ENCODE results near the gene RNLS. TPM values are rescaled to one million over a fixed set of nuclear protein-coding genes. Genes with fewer than 3 reads are reported as not detected.

RNLS gene
- total RNA-seq (2014; rRNA removed; shearing (Covaris generic)) = 0.45 TPM in 1 of 2 replicates, not detected in the other
- polyA plus RNA-seq (2014; cell fraction: nucleus; rRNA removed) = not detected in 2 replicates

DNA sequence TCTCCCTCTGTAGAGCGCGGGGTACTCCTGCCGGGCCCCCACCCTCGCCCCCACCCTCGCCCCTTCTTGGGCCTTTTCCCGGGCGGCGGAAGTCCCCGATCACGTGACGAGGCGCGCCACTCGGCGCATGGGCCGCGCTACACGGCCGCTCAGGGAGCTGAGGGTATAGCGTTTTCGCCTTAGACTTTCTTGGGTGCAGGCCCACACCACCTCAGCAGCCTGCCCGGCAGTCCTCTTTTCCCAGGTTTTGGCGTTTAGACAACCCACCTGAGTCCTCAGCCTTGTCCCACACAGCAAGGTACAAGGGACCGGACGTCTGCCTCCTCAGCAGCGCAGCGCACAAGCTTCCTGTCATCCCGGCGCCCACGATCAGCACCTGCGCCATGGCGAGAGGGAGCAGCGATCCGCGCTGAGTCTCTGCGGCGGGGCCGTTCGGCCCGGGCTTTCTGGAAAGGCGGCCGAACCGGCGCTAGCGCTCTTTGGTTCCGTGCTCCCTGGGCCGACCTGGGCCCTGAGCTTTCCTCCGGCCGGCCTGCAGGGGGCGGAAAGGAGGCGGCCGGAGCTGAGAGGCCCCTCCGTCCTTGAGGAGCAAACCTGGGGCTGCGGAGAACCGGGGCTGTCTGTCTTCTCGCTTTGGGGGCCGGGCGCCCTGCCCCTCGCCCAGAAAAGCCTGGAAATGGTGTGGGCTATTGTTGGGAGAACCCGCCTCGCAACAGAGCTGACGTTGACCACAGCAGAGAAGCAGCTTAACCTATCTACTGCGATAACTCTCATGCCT is at the start of gene RNLS:
RNLS (minus strand) TSS at position 513 of the 778 bp plus-strand sequence.
- no peak for DNase-seq (ENCODE audit: extremely low read depth, low read depth)

DNA sequence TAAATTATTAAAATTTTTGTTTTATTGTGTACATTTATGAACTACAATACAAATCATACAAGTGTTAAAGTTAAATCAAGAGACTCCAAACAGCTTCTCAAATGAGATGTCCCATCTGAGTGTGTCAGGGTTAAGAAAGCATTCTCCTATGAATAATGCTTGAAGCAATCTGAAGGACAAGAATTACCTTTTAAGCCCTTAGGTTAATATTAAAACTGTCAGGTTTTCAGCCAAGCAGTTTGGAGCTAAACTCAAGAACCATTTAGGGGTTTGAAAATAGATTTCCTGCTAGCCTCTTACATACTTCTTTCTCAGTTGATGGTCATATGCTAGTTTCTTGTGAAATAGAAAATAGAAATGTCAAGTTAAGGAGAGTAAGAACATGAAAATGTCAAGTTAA is 41.7 kb upstream of the RNLS start:
- no peak for DNase-seq (ENCODE audit: extremely low read depth, low read depth)

DNA sequence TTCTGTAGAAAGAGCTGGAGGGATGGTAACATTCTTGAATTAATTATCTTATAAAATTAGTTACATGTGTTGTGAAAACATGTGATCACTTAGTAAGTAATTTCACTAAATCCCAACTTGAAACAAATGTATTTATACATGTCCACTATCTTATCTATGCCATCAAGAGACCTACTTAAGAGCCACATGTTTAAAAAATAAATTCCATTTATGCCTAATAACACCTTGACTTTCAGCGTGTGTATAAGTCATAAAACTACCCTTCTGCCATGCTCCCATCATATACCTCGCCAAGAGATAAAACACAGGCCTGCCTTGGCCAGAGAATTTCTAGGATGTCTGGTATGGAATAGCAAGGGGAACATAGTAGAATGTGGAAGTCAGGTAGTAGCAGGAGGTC is 40.7 kb upstream of the RNLS start:
- DNase-seq (ENCODE audit: extremely low read depth, low read depth) = no peak

DNA sequence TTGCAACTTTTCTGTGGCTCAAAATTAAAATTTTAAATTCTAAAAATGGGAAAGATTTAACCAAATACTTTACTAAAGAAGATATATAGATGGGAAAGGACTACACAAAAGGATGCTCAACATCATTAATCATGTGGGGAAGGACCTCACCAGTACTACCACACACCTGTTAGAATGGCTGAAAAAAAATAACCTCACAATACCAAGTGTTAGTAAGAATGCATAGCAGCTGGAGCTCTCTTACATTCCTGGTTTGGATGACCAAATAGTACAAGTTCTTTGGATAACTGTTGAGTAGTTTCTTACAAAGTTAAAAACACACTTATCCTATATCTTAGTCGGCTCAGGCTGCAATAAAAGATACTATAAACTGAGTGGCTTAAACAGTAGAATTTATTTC is 37.3 kb upstream of the RNLS start:
- no peak for DNase-seq (ENCODE audit: extremely low read depth, low read depth)

DNA sequence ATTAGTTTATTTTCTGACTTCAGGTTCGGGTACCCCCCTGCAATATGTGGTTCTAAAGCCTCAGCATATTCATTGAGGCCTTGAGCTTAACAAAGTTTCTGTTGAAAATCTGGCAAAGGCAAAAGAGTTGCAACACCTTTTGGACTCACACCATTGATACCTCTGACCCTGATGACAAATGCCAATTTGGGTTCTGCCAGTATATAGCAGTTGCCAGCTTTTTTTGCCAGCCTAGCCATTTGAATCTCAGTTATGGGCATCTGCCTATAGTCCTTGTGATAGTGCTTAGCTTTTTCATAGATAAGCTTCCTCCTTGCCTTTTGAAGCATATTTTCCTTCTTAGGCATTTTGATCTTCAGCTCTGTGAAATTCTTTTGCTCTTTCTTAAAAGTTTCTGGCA is 35.4 kb upstream of the RNLS start:
- no peak for DNase-seq (ENCODE audit: extremely low read depth, low read depth)

DNA sequence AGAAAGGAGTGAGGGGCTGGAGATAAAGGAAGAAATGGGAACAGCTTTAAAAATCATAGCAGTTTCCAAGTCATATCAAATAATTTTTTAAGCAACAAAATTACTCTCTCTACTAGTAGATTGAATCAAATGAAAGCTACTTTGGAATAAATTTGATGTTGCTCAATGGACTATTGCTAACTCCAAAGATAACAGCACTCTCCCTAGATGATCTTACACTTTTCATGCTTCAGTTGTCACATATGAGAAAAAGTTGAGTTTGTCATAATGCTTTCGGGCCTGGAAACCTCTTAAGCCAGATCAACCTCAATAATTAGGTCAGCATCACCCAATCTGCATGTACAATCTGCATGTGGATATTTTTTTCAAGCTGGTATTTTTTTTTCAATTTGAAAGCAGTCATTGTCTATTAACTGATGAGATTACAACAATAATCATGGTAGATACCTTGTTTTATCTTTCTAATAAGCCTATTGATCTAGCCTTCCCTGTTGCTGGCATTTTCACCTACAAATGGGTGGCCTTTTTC is 34.7 kb upstream of the RNLS start:
- DNase-seq (ENCODE audit: extremely low read depth, low read depth) = no peak

DNA sequence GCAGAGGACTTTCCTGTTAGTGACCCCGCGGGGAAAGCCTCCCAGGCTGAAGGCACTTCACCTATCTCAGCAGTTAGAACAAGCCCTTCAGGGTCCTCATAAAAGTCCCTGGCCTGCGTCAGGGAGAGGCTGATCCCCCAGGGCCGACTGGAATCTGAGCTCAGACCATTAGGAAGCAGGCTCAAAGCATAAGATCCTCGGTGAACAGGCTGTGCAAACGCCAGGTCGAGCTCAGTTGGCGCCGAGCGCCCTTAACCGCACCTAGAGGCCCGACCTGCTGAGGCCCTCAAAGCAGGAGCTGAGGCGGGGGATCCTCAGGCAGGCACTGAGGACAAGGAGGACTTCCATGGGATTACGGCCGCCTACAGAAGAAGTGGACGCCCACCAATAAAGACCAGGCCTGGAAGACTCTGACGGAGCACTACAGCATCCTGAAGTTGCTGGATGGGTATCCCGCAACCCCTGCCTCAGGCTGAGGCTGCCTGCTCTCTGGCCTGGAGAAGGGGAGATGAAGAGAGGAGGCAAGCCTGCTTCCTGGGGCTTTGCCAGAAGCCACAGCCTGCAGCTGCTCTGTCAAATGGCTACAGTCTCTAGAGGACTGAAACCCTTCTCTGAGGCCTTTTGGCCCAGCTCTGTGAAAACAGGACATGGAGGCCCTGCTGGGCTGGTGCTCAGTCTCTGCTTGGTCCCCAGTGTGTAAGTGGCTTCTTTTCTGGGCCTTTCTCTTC is 33.3 kb upstream of the RNLS start:
- DNase-seq (ENCODE audit: extremely low read depth, low read depth) = no peak

DNA sequence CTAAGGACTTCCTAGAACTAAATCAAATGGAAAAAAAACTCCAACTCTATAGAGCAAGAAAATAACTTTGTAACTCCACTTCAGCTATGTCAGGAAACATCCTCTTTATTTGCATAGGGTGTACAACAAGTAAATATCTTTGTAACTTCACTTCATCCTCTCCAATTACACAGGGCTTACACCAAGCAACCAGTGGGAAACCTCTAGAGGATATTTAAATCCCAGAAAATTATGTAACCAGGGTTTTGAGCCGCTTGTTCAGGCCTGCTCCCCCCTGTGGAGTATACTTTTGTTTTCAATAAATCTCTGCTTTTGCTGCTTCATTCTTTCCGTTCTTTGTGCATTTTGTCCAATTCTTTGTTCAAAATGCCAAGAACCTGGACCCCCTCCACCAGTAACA is 25.7 kb upstream of the RNLS start:
- DNase-seq (ENCODE audit: extremely low read depth, low read depth) = no peak

DNA sequence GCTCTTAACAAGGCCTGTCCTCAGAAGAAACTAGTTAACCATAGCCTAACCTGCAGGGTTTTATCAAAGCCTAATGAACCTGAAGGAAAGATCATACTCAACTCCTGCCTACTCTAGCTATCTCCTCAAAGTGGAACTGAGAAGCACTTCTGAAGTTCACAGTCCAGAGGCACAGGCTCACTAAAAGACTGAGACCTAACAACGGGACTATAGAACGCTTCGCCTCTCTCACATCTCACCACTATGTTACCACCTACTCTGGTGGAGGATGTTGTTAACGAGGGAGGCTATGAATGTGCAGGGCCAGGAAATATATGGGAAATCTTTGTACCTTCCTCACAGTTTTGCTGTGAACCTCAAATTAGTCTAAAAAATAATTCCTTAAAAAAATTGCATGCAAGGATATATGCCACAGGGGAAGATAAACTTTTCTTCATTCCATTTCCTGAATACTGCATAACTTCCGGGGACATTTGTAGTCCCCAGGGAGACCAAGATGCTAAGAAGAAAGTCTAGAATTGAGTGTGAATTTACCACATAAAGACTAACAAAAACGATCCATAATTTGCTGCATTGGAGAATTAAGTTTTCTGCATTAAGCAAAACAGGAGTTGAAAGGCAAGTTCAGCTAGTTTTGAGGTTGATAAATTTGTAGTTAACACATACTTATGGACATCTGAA is 25.1 kb upstream of the RNLS start:
- DNase-seq (ENCODE audit: extremely low read depth, low read depth) = no peak

DNA sequence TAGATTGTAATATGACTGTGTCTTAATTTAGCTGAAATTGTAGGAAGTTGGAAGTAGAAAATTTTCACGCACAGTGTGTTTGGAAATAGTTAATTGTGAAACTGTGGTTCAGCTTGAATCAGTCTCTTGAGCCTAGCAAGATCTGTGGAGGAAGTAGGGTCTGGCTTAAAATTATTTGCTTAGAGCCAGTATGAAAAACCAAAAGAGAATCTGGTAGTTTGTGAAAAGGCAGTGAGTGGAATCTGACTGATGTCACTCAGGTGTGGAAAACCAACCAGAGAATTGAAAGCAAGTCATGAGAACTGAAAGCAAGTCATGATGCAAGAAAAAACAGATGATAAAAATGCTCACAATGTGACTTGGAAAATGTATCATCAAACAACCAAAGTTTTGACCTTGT is 14.9 kb upstream of the RNLS start:
- no peak for DNase-seq (ENCODE audit: extremely low read depth, low read depth)

DNA sequence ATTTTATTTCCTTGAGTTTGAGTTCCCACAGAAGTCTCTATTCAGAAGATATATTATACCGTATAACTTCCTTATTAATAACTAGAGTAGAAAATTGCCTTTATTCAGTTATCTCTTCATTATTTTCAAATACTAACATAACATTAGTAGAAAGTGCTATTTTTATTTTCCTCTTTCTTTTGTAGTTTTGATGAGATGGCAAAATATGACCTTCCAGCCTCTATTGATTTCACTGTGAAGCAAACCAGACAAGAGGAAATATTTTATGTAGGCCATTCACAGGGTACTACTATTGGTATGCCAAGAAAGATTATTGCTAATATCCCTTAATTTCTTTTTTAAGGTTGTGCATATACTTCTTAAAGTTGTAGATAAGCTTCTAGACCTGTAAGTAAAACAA is 11.4 kb upstream of the RNLS start:
- no peak for DNase-seq (ENCODE audit: extremely low read depth, low read depth)

DNA sequence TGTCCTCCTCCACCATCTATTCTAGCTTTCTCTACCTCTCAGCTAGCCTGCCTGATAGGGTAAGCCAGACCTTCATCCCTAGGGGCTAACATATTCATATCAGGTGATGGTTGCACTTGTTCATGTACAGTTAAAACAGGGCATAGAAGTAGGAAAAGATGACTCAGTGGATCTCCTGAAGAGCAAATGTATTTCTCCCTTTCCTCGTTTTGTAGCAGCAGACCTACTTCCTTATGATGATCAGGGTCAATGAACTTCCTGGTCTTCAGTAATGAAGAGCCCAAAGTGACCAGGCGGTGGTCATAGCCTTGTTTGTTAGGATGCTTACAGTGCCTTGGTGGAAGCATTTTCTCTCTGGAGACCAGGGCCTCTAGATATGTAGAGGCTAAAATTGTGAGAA is 9.8 kb upstream of the RNLS start:
- DNase-seq (ENCODE audit: extremely low read depth, low read depth) = no peak

DNA sequence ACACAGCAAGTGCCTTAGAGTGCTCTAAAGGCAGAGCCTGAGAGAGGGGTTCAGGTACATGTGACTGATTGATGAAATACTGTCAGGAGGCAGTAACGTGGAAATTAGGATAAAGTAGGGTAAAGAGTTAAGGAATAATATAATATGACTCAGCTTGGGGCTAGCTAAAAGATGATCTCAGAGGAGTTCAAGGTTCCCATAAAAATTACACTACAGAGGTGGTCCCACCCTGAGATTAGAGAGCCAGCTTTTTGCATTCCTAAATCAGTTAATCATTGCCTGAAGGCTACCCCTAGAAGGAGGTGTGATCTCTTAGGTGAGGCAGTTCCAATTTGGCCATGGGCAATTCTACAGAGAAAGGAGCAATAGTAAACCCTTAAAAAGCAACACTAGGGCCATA is 9.3 kb upstream of the RNLS start:
- no peak for DNase-seq (ENCODE audit: extremely low read depth, low read depth)

DNA sequence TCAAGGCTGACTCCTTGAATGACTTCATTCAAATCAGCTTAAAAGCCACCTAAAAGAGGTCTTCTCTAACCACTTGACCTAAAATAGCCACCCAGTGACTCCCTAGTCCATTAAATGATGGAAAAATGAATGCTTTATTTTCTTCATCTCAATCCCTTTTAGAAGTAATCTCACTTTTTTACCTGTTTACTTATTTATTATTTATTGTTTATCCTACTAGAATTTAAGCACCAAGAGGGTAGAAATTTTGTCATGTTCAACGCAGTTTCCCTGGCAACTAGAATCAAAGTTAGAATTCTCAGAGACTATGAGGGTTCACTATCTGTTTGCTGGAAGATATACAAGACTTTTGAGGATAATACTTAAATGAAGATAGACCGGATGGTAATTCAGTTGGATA is 3.3 kb upstream of the RNLS start, which contains the start of gene LIPJ:
LIPJ (plus strand) TSS at position 301 of the 400 bp plus-strand sequence. CDS start 3,926 bp downstream, outside the sequence.
- DNase-seq (ENCODE audit: extremely low read depth, low read depth) = no peak

DNA sequence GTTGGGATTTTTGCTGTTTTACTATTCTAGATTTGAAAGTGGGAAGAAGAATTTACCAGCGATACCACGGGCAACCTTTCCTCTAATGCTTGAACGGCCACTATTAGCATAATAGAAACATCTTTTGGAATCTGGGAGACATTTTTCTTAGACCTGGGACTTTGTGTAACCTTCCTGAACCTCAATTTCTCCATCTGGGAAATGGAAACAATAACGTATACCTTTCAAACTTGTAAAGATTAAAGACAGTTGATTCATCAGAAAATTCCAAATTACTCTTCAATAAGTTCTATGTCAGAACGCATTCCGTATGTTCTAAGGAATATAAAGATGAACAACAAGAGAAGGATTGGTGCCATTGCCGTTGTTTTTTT is 453 bp upstream of the RNLS start:
- no peak for DNase-seq (ENCODE audit: extremely low read depth, low read depth)

DNA sequence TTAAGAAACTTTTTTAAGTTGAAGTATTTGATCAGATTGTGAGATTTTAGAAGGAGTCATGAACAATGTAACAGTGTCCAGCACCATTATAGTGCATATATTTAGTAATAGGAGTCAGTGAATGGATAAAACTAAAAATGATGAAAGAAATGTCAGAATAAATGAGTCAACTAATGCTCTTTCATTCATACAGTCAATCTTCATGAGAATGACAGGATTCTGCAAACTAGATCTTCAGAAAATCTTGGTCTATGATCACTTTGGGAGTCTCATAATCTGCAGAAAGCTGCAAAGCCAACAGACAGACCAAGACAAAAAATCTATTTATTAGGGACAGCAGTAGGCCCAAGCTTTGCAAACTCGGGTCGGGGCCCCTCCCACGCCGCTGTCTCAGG is 710 bp downstream of the RNLS start:
- no peak for DNase-seq (ENCODE audit: extremely low read depth, low read depth)

DNA sequence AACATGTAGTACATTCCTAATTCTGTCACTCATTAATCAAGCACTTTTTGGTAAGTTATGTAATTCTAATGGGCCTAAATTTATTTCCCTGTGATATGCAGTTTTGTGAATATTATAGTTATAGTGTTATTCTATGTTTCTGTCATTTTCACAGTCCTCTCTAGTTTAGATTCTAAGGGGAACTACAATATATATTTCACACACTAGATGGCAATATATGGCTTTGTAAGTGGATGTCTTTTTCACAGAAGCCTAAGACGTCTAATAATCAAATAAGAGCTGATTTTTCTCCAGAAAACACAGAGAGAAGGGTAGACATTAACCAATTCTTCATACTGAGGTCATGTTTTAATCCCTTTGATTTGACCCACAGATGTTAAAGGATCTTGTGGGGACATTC is 18.0 kb downstream of the RNLS start:
- DNase-seq (ENCODE audit: extremely low read depth, low read depth) = peak; percentile 15

DNA sequence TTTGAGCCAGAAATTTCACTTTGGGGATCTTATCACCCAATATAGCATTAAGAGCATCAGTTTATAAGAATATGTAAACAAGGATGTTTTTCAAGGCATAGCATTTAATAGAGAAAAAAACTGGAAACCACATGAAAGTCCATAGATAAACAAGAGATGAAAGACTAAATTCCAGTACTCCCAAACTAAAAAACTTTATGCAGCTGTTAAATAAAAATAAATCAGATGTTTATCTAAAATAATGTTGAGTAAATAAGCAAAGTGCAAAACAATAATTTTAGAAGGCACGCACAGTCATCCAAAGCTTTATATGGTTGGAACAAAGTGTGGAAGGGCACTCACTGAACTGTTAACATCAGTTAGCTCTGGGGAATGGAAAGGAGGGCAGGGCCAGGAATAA is 21.0 kb downstream of the RNLS start:
- DNase-seq (ENCODE audit: extremely low read depth, low read depth) = no peak

DNA sequence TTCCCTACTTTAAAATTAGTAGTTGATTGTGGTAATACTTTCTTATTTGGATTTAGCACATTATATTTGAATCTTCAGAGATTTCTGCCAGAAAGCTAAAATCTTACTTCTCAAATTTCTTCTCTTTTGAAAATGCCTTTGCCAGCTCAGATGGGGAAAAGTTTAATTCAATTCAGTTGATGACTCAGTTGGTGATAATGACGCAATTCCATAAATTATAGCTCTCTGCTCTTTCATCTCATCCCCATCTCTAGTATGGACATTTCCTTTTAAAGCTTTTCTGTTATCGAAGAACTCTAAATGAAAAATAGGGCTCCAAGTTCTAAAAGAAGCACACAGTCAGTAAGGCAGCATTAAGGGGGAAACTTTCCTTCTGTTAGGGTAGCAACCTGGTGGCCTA is 25.5 kb downstream of the RNLS start:
- DNase-seq (ENCODE audit: extremely low read depth, low read depth) = no peak

DNA sequence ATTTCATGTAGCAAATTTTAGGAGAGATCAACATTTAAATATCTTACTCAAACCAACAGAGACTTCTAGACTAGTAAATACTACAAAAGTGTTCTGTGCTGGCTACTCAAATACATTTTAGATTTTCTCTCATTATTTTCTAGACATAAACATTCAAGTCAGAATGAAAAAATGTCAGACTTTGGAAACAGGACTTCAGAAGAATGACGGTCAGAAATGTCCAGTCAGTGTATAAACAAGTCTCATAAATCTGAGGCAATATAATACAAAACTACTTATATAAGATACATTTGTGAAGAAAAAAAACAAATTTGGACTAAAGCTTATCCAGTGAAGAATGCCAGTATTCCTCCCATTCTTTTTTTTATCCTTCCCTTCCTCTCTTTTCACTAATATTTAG is 25.9 kb downstream of the RNLS start:
- DNase-seq (ENCODE audit: extremely low read depth, low read depth) = no peak

DNA sequence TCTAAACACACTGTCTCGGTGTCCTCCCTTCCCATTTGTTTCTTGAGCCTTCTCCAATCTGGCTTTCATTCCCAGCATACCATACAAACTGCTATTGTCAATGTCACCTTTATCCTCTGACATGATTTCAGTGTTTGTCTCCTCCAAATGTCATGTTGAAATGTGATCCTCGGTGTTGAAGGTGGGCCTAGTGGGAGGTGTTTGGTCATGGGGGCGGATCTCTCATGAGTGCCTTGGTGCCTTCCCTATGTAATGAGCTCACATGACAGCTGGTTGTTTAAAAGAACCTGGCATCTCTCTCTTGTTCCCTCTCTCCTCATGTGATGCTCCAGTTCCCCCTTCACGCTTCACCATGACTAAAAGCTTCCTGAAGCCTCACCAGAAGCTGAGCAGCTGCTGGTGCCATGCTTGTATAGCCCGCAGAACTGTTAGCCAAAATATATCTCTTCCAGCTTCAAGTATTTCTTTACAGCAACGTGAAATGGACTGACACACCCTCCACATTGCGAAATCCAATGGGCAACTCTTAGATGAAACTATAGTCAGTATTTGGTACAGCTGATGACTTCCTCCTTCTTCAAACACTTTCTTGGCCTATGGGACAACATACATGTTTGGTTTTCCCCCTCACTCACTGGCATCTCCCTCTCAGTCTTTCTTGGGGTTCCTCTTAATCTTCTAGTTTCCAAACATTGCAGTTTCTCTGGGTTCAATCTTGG is 27.8 kb downstream of the RNLS start:
- DNase-seq (ENCODE audit: extremely low read depth, low read depth) = no peak

All from NCI-H460 (cell line).